GM12891 (cell line): ENCODE measurements around the gene HIRA.
"Not testable (repeated sequence)": the region's sequence is repeated elsewhere in the genome, so short reads cannot be mapped to it uniquely, and the experiment has no call there.

ENCODE experiments used
- DNase-seq: peaks from one replicate; pipeline ENCODE4 v3.0.0; 2011; ENCODE audit warnings: low spot score; ENCODE audit not compliant: insufficient read length
- FAIRE-seq: peaks from 2 replicates; lab custom pipeline; 2011; peaks lifted over from hg19 to GRCh38; lab: Jason Lieb, UNC
- PAX5 ChIP-seq: IDR thresholded peaks from 2 replicates; pipeline ENCODE4 v1.6.1; 2011; ENCODE audit warnings: low read length, moderate library complexity, mild to moderate bottlenecking; ENCODE audit not compliant: insufficient read depth, severe bottlenecking
- POLR2A ChIP-seq: IDR thresholded peaks from 2 replicates; pipeline ENCODE4 v1.6.1; 2011; ENCODE audit warnings: low read depth, low read length, control low read depth
- POLR2AphosphoS5 ChIP-seq: IDR thresholded peaks from 2 replicates; pipeline ENCODE4 v1.6.1; 2011; ENCODE audit warnings: low read depth, low read length, control low read depth
- POU2F2 ChIP-seq: IDR thresholded peaks from 2 replicates; pipeline ENCODE4 v1.6.1; 2011; ENCODE audit warnings: low read depth, mild to moderate bottlenecking, control low read depth, low read length, moderate library complexity
- SPI1 ChIP-seq: IDR thresholded peaks from 2 replicates; pipeline ENCODE4 v1.6.1; 2011; ENCODE audit warnings: low read depth, low read length, control low read depth
- TAF1 ChIP-seq: IDR thresholded peaks from 2 replicates; pipeline ENCODE4 v1.6.1; 2011; ENCODE audit warnings: low read depth, low read length, control low read depth

Gene HIRA

GRCh38 chr22:19319281-19319680 is 112.3 kb downstream of the HIRA start:
- FAIRE-seq (no peak), DNase-seq (no peak)
- TF ChIP-seq SPI1 (no peak), TAF1 (no peak), POLR2A (no peak), POLR2AphosphoS5 (no peak), PAX5 (no peak), POU2F2 (no peak)

DNA sequence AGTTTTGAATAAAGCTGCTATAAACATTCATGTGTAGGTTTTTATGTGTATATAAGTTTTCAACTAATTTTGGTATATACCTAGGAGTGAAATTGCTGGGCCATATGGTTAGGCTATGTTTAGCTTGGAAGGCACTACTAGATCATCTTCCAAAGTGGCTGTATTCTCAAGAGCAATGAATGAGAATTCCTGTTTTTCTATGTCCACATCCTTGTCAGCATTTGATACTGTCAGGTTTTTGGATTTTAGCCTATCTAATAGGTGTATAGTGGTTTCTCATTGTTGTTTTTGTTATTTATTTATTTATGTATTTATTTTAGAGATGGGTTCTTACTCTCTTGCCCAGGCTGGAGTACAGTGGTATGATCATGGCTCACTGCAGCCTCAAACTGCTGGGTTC is 113.7 kb downstream of the HIRA start:
- TF ChIP-seq TAF1, result no peak
- TF ChIP-seq SPI1, result no peak
- no peak for TF ChIP-seq POLR2A
- TF ChIP-seq POU2F2, result no peak
- TF ChIP-seq PAX5, result no peak
- TF ChIP-seq POLR2AphosphoS5, result no peak
- FAIRE-seq (no peak), DNase-seq (no peak)

- FAIRE-seq, result no peak
- no peak for TF ChIP-seq PAX5
- TF ChIP-seq SPI1, result no peak
- no peak for TF ChIP-seq POLR2A
- TF ChIP-seq TAF1, result no peak
- no peak for TF ChIP-seq POU2F2
- no peak for TF ChIP-seq POLR2AphosphoS5
- no peak for DNase-seq
Measured at GRCh38 chr22:19307872-19308271, 123.7 kb downstream of the HIRA start.

GRCh38 chr22:19306535-19306934 is 125.0 kb downstream of the HIRA start:
- not testable (repeated sequence) for DNase-seq, FAIRE-seq

- no peak for TF ChIP-seq PAX5
- TF ChIP-seq POU2F2, result no peak
- no peak for TF ChIP-seq TAF1
- TF ChIP-seq SPI1, result no peak
- no peak for TF ChIP-seq POLR2A
- TF ChIP-seq POLR2AphosphoS5, result no peak
- DNase-seq, result no peak
- no peak for FAIRE-seq
Measured at GRCh38 chr22:19304547-19304946, 127.0 kb downstream of the HIRA start.

DNA sequence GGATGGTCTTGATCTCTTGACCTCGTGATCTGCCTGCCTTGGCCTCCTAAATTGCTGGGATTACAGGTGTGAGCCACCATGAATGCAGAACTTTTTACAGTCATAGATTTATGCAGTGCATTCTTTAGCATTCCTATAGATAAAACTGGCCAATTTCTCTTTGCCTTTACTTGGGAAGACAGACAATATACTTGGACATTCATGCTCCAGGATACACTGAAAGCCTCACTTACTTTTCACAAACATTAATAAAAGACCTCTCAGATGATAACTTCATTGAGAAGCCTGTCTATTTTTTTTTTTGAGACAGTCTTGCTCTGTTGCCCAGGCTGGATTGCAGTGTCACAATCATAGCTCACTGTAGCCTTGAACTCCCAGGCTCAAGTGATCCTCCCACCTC is 127.7 kb downstream of the HIRA start:
- FAIRE-seq (no peak), DNase-seq (no peak)
- TF ChIP-seq SPI1 (no peak), TAF1 (no peak), PAX5 (no peak), POLR2AphosphoS5 (no peak), POU2F2 (no peak), POLR2A (no peak)

DNA sequence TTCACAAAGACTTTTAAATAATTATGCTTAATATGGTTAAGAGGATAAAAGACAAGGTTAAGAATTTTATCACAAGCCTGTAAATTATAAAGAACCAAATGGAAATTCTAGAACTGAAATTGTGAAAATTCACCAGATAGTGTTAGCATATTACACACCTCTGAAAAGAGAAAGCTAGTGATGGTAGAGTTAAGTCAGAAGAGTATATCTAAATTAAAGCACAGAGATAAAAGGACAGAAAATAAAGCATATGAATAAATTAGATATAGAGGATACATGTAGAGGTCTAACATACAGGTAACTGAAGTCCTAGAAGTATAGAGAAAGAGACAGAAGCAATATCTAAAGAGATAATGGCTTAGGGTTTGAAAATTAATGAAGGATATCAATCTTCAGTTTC is 135.8 kb downstream of the HIRA start:
- no peak for FAIRE-seq
- DNase-seq, result no peak
- TF ChIP-seq POLR2AphosphoS5, result no peak
- no peak for TF ChIP-seq SPI1
- no peak for TF ChIP-seq TAF1
- no peak for TF ChIP-seq PAX5
- no peak for TF ChIP-seq POLR2A
- TF ChIP-seq POU2F2, result no peak

DNA sequence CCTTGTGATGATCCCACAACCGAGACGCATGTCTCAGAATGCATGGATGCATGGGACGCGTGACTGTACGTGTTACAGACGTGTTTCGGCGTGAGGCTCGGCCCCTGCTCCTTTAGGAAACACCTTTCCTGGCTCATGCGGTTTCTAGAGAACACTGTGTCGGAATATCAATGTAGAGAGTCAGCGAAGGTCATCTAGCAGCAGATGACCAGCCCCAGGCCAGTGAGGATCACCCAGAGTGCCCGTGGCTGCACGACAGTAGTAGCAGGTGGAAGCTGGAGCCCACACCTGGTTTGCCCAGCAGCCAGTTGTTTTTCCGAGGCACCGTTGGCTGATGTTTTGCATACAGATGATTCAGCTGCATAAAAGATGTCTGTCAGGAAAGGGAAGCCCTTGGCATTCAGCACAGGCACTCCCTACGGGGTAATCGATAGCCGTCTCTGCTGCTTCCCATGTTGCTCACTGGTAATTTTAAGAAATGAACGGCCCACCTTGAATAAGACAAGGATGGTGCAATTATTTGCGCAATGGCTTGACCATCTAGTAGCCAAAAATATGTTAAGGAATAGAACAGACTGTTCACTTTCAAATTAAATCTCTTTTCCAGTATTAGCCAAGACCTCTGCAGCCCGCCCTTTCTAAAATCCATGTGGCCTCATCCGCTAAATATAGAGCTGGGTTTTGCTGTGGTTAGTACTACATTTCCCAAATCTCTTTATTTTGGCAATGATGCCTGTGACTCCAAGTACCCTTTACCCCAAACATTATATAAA is 138.9 kb downstream of the HIRA start:
- DNase-seq (no peak), FAIRE-seq (peak; percentile 81)
- TF ChIP-seq POLR2A (no peak), SPI1 (no peak), PAX5 (no peak), POLR2AphosphoS5 (no peak), POU2F2 (no peak), TAF1 (no peak)

- no peak for TF ChIP-seq POU2F2
- TF ChIP-seq SPI1, result no peak
- no peak for TF ChIP-seq TAF1
- TF ChIP-seq PAX5, result no peak
- TF ChIP-seq POLR2AphosphoS5, result no peak
- TF ChIP-seq POLR2A, result no peak
- peak; percentile 93 for DNase-seq
- FAIRE-seq, result no peak
Measured at GRCh38 chr22:19291580-19292457, 139.7 kb downstream of the HIRA start, which contains the start of gene CLTCL1. Gene CLTCL1 (minus strand): TSS chr22:19291719. CDS start chr22:19291641, 78 bp downstream.

GRCh38 chr22:19291218-19291579 is 140.3 kb downstream of the HIRA start:
- DNase-seq (peak; percentile 21), FAIRE-seq (no peak)
- TF ChIP-seq TAF1 (no peak), SPI1 (no peak), PAX5 (no peak), POU2F2 (no peak), POLR2A (no peak), POLR2AphosphoS5 (no peak)
